Endothelial cell of umbilical vein (primary cell): ENCODE results near the gene IGSF23. TPM values are rescaled to one million over a fixed set of nuclear protein-coding genes. Genes with fewer than 3 reads are reported as not detected.

ENCODE experiments used
- BruUV-seq: library from RNA; stranded (reverse); fragments of 400-500 nt; replicated peaks from 2 replicates; lab custom pipeline; 2021; lab: Mats Ljungman, UMichigan
- CTCF ChIA-PET: fragments of 300-600, 350-600 bp; sonication (Branson Sonifier 250); formaldehyde crosslinking; loops from one replicate; lab custom pipeline; 2021; ENCODE audit warnings: antibody characterized with exemption, inconsistent platforms; lab: Charles Lee
- POLR2A ChIA-PET: fragments of 300-600, 350-600 bp; sonication (Branson Sonifier 250); formaldehyde crosslinking; loops from one replicate; lab custom pipeline; 2021; ENCODE audit warnings: antibody characterized with exemption, inconsistent platforms; lab: Charles Lee
- DNase-seq: peaks from one replicate; pipeline ENCODE4 v3.0.0-alpha.2; 2011; ENCODE audit warnings: low read depth, low spot score
- FAIRE-seq: peaks from 2 replicates; lab custom pipeline; 2011; peaks lifted over from hg19 to GRCh38; lab: Jason Lieb, UNC
- H2AFZ ChIP-seq: 2 replicates; pipeline ENCODE4 v1.6.0; 2012; ENCODE audit warnings: low read depth, low read length, control low read depth, inconsistent platforms
- H3K27ac ChIP-seq: 2 replicates; pipeline ENCODE4 v1.5.1; 2011; ENCODE audit warnings: low read depth, mild to moderate bottlenecking, control low read depth, low read length, moderate library complexity; ENCODE audit not compliant: insufficient read depth
- H3K27me3 ChIP-seq, 2 experiments: 2 replicates each; pipeline versions ENCODE4 v1.6.0 to v1.6.1; 2011; ENCODE audit warnings: low read length in 2 of 2, mixed read lengths in 1 of 2; ENCODE audit not compliant: control insufficient read depth in 2 of 2, insufficient read depth in 2 of 2
- H3K36me3 ChIP-seq, 2 experiments: 2 replicates in 1 of 2; 3 replicates in 1 of 2; pipeline ENCODE4 v1.5.1; 2011; ENCODE audit warnings: low read length in 2 of 2, mild to moderate bottlenecking in 1 of 2, moderate library complexity in 1 of 2; ENCODE audit not compliant: control insufficient read depth in 2 of 2, insufficient read depth in 2 of 2; ENCODE audit errors: extremely low read depth in 1 of 2
- H3K4me1 ChIP-seq: 3 replicates; pipeline ENCODE4 v1.5.1; 2011; ENCODE audit warnings: mild to moderate bottlenecking, low read length; ENCODE audit not compliant: control insufficient read depth, insufficient read depth; ENCODE audit errors: extremely low read depth
- H3K4me2 ChIP-seq: 2 replicates; pipeline ENCODE4 v1.6.1; 2011; ENCODE audit warnings: low read length, control low read depth, mixed read lengths; ENCODE audit not compliant: insufficient read depth
- H3K4me3 ChIP-seq, 3 experiments: fragments of 200-600 bp in 1 of 3; sonication (generic), shearing (Covaris generic) in 1 of 3; replicated peaks in 1 of 3; 2 replicates each; pipeline ENCODE4 v1.5.1; 2011 to 2016; ENCODE audit warnings: control low read depth in 3 of 3, low read length in 3 of 3, mild to moderate bottlenecking in 2 of 3, inconsistent platforms in 1 of 3, low read depth in 1 of 3, moderate library complexity in 1 of 3; ENCODE audit not compliant: insufficient read depth in 1 of 3
- H3K79me2 ChIP-seq: 2 replicates; pipeline ENCODE4 v1.6.0; 2012; ENCODE audit warnings: low read length, inconsistent platforms; ENCODE audit not compliant: control insufficient read depth, insufficient read depth
- H3K9ac ChIP-seq: replicated peaks from 2 replicates; pipeline ENCODE3; 2011; ENCODE audit warnings: low read length, control low read depth; ENCODE audit not compliant: insufficient read depth; ENCODE audit errors: extremely low read depth
- H3K9me1 ChIP-seq: replicated peaks from 3 replicates; pipeline ENCODE4 v1.6.0; 2011; ENCODE audit warnings: mild to moderate bottlenecking, low read length; ENCODE audit not compliant: control insufficient read depth, insufficient read depth; ENCODE audit errors: extremely low read depth
- H3K9me3 ChIP-seq: replicated peaks from 2 replicates; pipeline ENCODE4 v1.5.1; 2012; ENCODE audit warnings: low read length, inconsistent platforms; ENCODE audit not compliant: control insufficient read depth, insufficient read depth
- H4K20me1 ChIP-seq: replicated peaks from 2 replicates; pipeline ENCODE3; 2011; ENCODE audit warnings: mild to moderate bottlenecking, low read length; ENCODE audit not compliant: control insufficient read depth, insufficient read depth; ENCODE audit errors: extremely low read depth
- CTCF ChIP-seq, 2 donors: IDR thresholded peaks; 1 replicate in 1 of 2; 2 replicates in 1 of 2; pipeline ENCODE4 v1.5.1; 2011; ENCODE audit warnings: low read length in 2 of 2, mild to moderate bottlenecking in 2 of 2, moderate library complexity in 2 of 2, control low read depth in 1 of 2, inconsistent platforms in 1 of 2, low read depth in 1 of 2; ENCODE audit not compliant: insufficient read depth in 1 of 2; ENCODE audit errors: extremely low read depth in 1 of 2
- EZH2 ChIP-seq: IDR thresholded peaks from 2 replicates; pipeline ENCODE4 v1.6.1; 2012; ENCODE audit warnings: borderline replicate concordance, low read depth, mild to moderate bottlenecking, moderate library complexity, low read length, inconsistent platforms; ENCODE audit not compliant: severe bottlenecking
- FOS ChIP-seq: IDR thresholded peaks from 2 replicates; pipeline ENCODE4 v1.6.1; 2011; ENCODE audit warnings: mild to moderate bottlenecking, low read length, moderate library complexity, borderline replicate concordance; ENCODE audit not compliant: insufficient read depth
- MAX ChIP-seq: IDR thresholded peaks from 2 replicates; pipeline ENCODE4 v1.6.1; 2011; ENCODE audit not compliant: insufficient read depth, insufficient read length
- MYC ChIP-seq: IDR thresholded peaks from one replicate; pipeline ENCODE4 v1.6.1; 2011; ENCODE audit warnings: mild to moderate bottlenecking, low read depth, low read length
- POLR2A ChIP-seq: IDR thresholded peaks from 2 replicates; pipeline ENCODE4 v1.6.1; 2012; ENCODE audit warnings: low read depth, mild to moderate bottlenecking, control low read depth, low read length
- POLR2AphosphoS5 ChIP-seq: IDR thresholded peaks from 2 replicates; pipeline ENCODE4 v1.6.1; 2012; ENCODE audit warnings: low read depth, mild to moderate bottlenecking, control low read depth, low read length, moderate library complexity; ENCODE audit not compliant: insufficient read depth
- dilution Hi-C: fragments of 300-500 bp; cut with MboI; formaldehyde crosslinking; loops from one replicate; pipeline ENCODE4 v1.15.0; 2019; ENCODE audit warnings: low sequenced_read_pairs; ENCODE audit not compliant: extremely low pct_ligation_motif_present
- intact Hi-C: fragments of 100-400 bp; cut with micrococcal nuclease; formaldehyde crosslinking; loops from one replicate; pipeline ENCODE4 v1.10.0; 2022
- polyA plus RNA-seq, 4 experiments: library from polyadenylated mRNA; depleted of rRNA in 3 of 4; stranded (reverse) in 3 of 4; unstranded in 1 of 4; fragments of >200 nt; gene quantifications; 2 replicates each; pipeline versions ENCODE4 v1.2.1 to v1.2.3, GENCODE V29; 2011 to 2012; ENCODE audit warnings: missing spikeins in 1 of 4
- total RNA-seq: library from RNA; stranded (reverse); gene quantifications from 2 replicates; pipeline ENCODE4 v1.2.3, GENCODE V29; 2021

Gene IGSF23
- total and polyA plus RNA-seq, 2 donors (not counting 3 experiments of a cell fraction or from before 2014, with no cell fraction given) = 0.73 TPM; not detected in 1

- Histone ChIP-seq H3K79me2 (no peaks in the 10 kb centered on the region), H3K9ac (no peak overlapping the region), H3K27ac (no peak overlapping the region), H3K36me3 (peaks cover 20 to 26% of the 10 kb centered on the region in 2 experiments), H3K4me3 (no peak overlapping the region), H3K27me3 (no peaks in the 10 kb centered on the region), H4K20me1 (no peaks in the 10 kb centered on the region), H3K9me1 (no peaks in the 10 kb centered on the region), H3K4me2 (no peak overlapping the region), H2AFZ (no peak overlapping the region), H3K9me3 (no peaks in the 10 kb centered on the region), H3K4me1 (no peaks in the 10 kb centered on the region)
- intact Hi-C loops = no loop called here
- TSS peak; percentile 0 for BruUV-seq
- DNase-seq (no peak), FAIRE-seq (no peak)
- ChIA-PET CTCF (interaction anchor here (1.4 to 3.0 kb wide), 2 partner anchors 11 to 106 kb away, joined by 4 to 14 read pairs; no protein-coding TSS in a partner anchor), POLR2A (no interaction called here)
- TF ChIP-seq MAX = no peak
- TF ChIP-seq CTCF (IDR thresholded peaks at IDR 0.05; ENCODE audit: extremely low read depth in 1 of 2, insufficient read depth in 1 of 2, low read depth in 1 of 2, low read length in 2 of 2) = no peak
- no peak for TF ChIP-seq EZH2
- no peak for TF ChIP-seq MYC
- no peak for TF ChIP-seq FOS
- TF ChIP-seq POLR2AphosphoS5 = no peak
- TF ChIP-seq POLR2A = no peak
- dilution Hi-C loops = no loop called here
Measured at GRCh38 chr19:44664976-44665375, 51.6 kb downstream of the IGSF23 start.
